Adipose tissue (tissue), 3 donors: ENCODE data around the gene CASP10. TPM values are rescaled to one million over a fixed set of nuclear protein-coding genes. Genes with fewer than 3 reads are reported as not detected.
"Not testable (repeated sequence)": the region's sequence is repeated elsewhere in the genome, so short reads cannot be mapped to it uniquely, and the experiment has no call there.

ENCODE experiments used
- H3K27ac ChIP-seq: one replicate; pipeline ENCODE4 v1.5.1; 2013; ENCODE audit warnings: low read depth, low read length
- WGBS, 3 donors: extraction: QIAGEN DNeasy Blood & Tissue Kit; methylation state at CpG; one replicate each; pipeline ENCODE4 v1.1.7; 2013; 5-methylcytosine and 5-hydroxymethylcytosine counted together
- polyA plus RNA-seq, 3 donors: library from polyadenylated mRNA; stranded (reverse); fragments of 200-250 nt; gene quantifications; one replicate each; pipeline ENCODE4 v1.2.3, GENCODE V29; 2013
- donor health status: healthy with polysubstance abuse.
- donor health status: Bipolar disorder and iron deficiency.
- donor health status: healthy.

Gene CASP10
- polyA plus RNA-seq, 3 donors, result 2.3 to 4.8 (median 3.6) TPM

GRCh38 chr2:201152999-201153815 is 29.7 kb upstream of the CASP10 start:
- no peak overlapping the region for H3K27ac ChIP-seq
- 81 to 87% (median 85%) methylated on average over 6 of the region's 6 CpGs for WGBS, 3 donors

- WGBS, 3 donors, result 87 to 89% (median 88%) methylated on average over 9 of the region's 9 CpGs
- no peak overlapping the region for H3K27ac ChIP-seq
Observed at GRCh38 chr2:201154615-201155399, 28.1 kb upstream of the CASP10 start.

GRCh38 chr2:201156036-201156435 is 26.9 kb upstream of the CASP10 start:
- 76 to 88% (median 79%) methylated on average over 6 of the region's 6 CpGs for WGBS, 3 donors
- H3K27ac ChIP-seq, result no peak overlapping the region

- 0 to 72% (median 35%) methylated on average over 1 of the region's 1 CpG for WGBS, 3 donors
- H3K27ac ChIP-seq, result no peak overlapping the region
Observed at GRCh38 chr2:201156640-201157039, 26.3 kb upstream of the CASP10 start.

- WGBS, 3 donors, result 41 to 53% (median 42%) methylated on average over 4 of the region's 4 CpGs
- no peak overlapping the region for H3K27ac ChIP-seq
Observed at GRCh38 chr2:201157694-201158093, 25.2 kb upstream of the CASP10 start.

GRCh38 chr2:201158111-201158929 is 24.6 kb upstream of the CASP10 start:
- H3K27ac ChIP-seq, result no peak overlapping the region
- WGBS, 3 donors, result 42 to 49% (median 46%) methylated on average over 5 of the region's 5 CpGs

GRCh38 chr2:201164166-201164565 is 18.8 kb upstream of the CASP10 start:
- 96 to 98% (median 96%) methylated on average over 1 of the region's 1 CpG for WGBS, 3 donors
- H3K27ac ChIP-seq, result no peak overlapping the region

GRCh38 chr2:201167546-201167945 is 15.4 kb upstream of the CASP10 start:
- H3K27ac ChIP-seq, result no peak overlapping the region
- 96 to 98% (median 98%) methylated on average over 3 of the region's 3 CpGs for WGBS, 3 donors

GRCh38 chr2:201168496-201168895 is 14.4 kb upstream of the CASP10 start:
- WGBS, 3 donors, result 86 to 90% (median 88%) methylated on average over 1 of the region's 1 CpG
- not testable (repeated sequence) for H3K27ac ChIP-seq

GRCh38 chr2:201171259-201171814 is 11.6 kb upstream of the CASP10 start:
- WGBS, 3 donors, result 67 to 73% (median 71%) methylated on average over 6 of the region's 6 CpGs
- H3K27ac ChIP-seq, result no peak overlapping the region

GRCh38 chr2:201172279-201172678 is 10.7 kb upstream of the CASP10 start:
- no peak overlapping the region for H3K27ac ChIP-seq
- WGBS, 3 donors, result 51 to 60% (median 57%) methylated on average over 2 of the region's 2 CpGs

GRCh38 chr2:201174687-201175086 is 8.3 kb upstream of the CASP10 start:
- WGBS, 3 donors, result 44 to 69% (median 64%) methylated on average over 1 of the region's 1 CpG
- no peak overlapping the region for H3K27ac ChIP-seq

GRCh38 chr2:201176081-201176481 is 6.9 kb upstream of the CASP10 start:
- no peak overlapping the region for H3K27ac ChIP-seq
- 18 to 66% (median 58%) methylated on average over 6 of the region's 6 CpGs for WGBS, 3 donors

- H3K27ac ChIP-seq, result no peak overlapping the region
- WGBS, 3 donors, result 58 to 59% (median 59%) methylated on average over 3 of the region's 3 CpGs
Observed at GRCh38 chr2:201180010-201180409, 2.9 kb upstream of the CASP10 start.

GRCh38 chr2:201183365-201183727 is 405 bp downstream of the CASP10 start:
- no peak overlapping the region for H3K27ac ChIP-seq
- WGBS, 3 donors, result 8 to 15% (median 8%) methylated on average over 4 of the region's 4 CpGs

- 29 to 54% (median 30%) methylated on average over 5 of the region's 5 CpGs for WGBS, 3 donors
- not testable (repeated sequence) for H3K27ac ChIP-seq
Observed at GRCh38 chr2:201183835-201184234, 894 bp downstream of the CASP10 start.

GRCh38 chr2:201184248-201184647 is 1.3 kb downstream of the CASP10 start:
- not testable (repeated sequence) for H3K27ac ChIP-seq

GRCh38 chr2:201185863-201186262 is 2.9 kb downstream of the CASP10 start:
- H3K27ac ChIP-seq, result no peak overlapping the region
- 35 to 79% (median 43%) methylated on average over 4 of the region's 4 CpGs for WGBS, 3 donors

More at GRCh38 chr2:201184248-201184647, 1.3 kb downstream of the CASP10 start:
- WGBS, 3 donors, result 35 to 72% (median 40%) methylated on average over 6 of the region's 6 CpGs
